ENCODE results near the gene CNTNAP5. TPM values are rescaled to one million over a fixed set of nuclear protein-coding genes. Genes with fewer than 3 reads are reported as not detected.

Gene CNTNAP5
- total RNA-seq, 1 donor from 2014 or later = not detected

- no peaks in the 10 kb centered on the region for H3F3A ChIP-seq (ENCODE audit: low read depth)
- H4K20me1 ChIP-seq (ENCODE audit: low read depth) = no peaks in the 10 kb centered on the region
- H3K4me3 Mint-ChIP-seq = no peak overlapping the region
- H3K27me3 Mint-ChIP-seq (ENCODE audit: insufficient read depth, low read depth) = peaks cover 2% of the 10 kb centered on the region
- no peaks in the 10 kb centered on the region for H3K36me3 ChIP-seq
- H3K36me3 Mint-ChIP-seq = no peaks in the 10 kb centered on the region
- no peaks in the 10 kb centered on the region for H3K4me1 ChIP-seq
- H2AFZ ChIP-seq (replicated peaks) = no peak overlapping the region
- H3K9ac ChIP-seq = no peak overlapping the region
- H3K27ac Mint-ChIP-seq = no peak overlapping the region
- H3K27me3 ChIP-seq = no peaks in the 10 kb centered on the region
- TF ChIP-seq EZH2 (IDR thresholded peaks at IDR 0.05) = no peak
- no peak for TF ChIP-seq CTCF (IDR thresholded peaks at IDR 0.05)
- no peak for TF ChIP-seq EZH2phosphoT487 (IDR thresholded peaks at IDR 0.05)
- no peaks in the 10 kb centered on the region for H3K9me3 Mint-ChIP-seq
- no peaks in the 10 kb centered on the region for H3K4me1 Mint-ChIP-seq
- H3K27ac ChIP-seq = no peak overlapping the region
- H3K79me2 ChIP-seq (ENCODE audit: low read depth) = no peaks in the 10 kb centered on the region
- H3K9me3 ChIP-seq (ENCODE audit: low read depth) = no peaks in the 10 kb centered on the region
- H3K4me3 ChIP-seq = no peak overlapping the region
- no peak for DNase-seq (ENCODE audit: low spot score)
- H3K4me2 ChIP-seq = no peak overlapping the region
Measured at GRCh38 chr2:124698979-124699565, 674.0 kb downstream of the CNTNAP5 start.

- no peak overlapping the region for H2AFZ ChIP-seq (replicated peaks)
- H3K4me2 ChIP-seq = no peak overlapping the region
- no peaks in the 10 kb centered on the region for H3K4me1 ChIP-seq
- H3K4me3 Mint-ChIP-seq = no peak overlapping the region
- DNase-seq (ENCODE audit: low spot score) = no peak
- no peaks in the 10 kb centered on the region for H3K9me3 Mint-ChIP-seq
- no peak overlapping the region for H3K27ac Mint-ChIP-seq
- no peaks in the 10 kb centered on the region for H4K20me1 ChIP-seq (ENCODE audit: low read depth)
- H3K4me1 Mint-ChIP-seq = no peaks in the 10 kb centered on the region
- H3K9me3 ChIP-seq (ENCODE audit: low read depth) = no peaks in the 10 kb centered on the region
- H3K36me3 ChIP-seq = no peaks in the 10 kb centered on the region
- no peaks in the 10 kb centered on the region for H3K79me2 ChIP-seq (ENCODE audit: low read depth)
- H3F3A ChIP-seq (ENCODE audit: low read depth) = no peaks in the 10 kb centered on the region
- H3K36me3 Mint-ChIP-seq = no peaks in the 10 kb centered on the region
- H3K27me3 ChIP-seq = no peaks in the 10 kb centered on the region
- H3K4me3 ChIP-seq = no peak overlapping the region
- no peak overlapping the region for H3K9ac ChIP-seq
- H3K27me3 Mint-ChIP-seq (ENCODE audit: insufficient read depth, low read depth) = peaks cover 2% of the 10 kb centered on the region
- no peak overlapping the region for H3K27ac ChIP-seq
- TF ChIP-seq CTCF (IDR thresholded peaks at IDR 0.05) (no peak), EZH2 (IDR thresholded peaks at IDR 0.05) (no peak), EZH2phosphoT487 (IDR thresholded peaks at IDR 0.05) (no peak)
Measured at GRCh38 chr2:124702777-124703176, 677.7 kb downstream of the CNTNAP5 start.

GRCh38 chr2:124704071-124704925 lies 679.2 kb downstream of the CNTNAP5 start:
- Histone ChIP-seq H2AFZ (replicated peaks) (no peak overlapping the region), H3K4me2 (no peak overlapping the region), H4K20me1 (ENCODE audit: low read depth) (no peaks in the 10 kb centered on the region), H3K9me3 (ENCODE audit: low read depth) (no peaks in the 10 kb centered on the region), H3K36me3 (no peaks in the 10 kb centered on the region), H3K4me1 (no peaks in the 10 kb centered on the region), H3K27me3 (no peaks in the 10 kb centered on the region), H3K27ac (no peak overlapping the region), H3F3A (ENCODE audit: low read depth) (no peaks in the 10 kb centered on the region), H3K79me2 (ENCODE audit: low read depth) (no peaks in the 10 kb centered on the region), H3K9ac (no peak overlapping the region), H3K4me3 (no peak overlapping the region)
- TF ChIP-seq EZH2 (IDR thresholded peaks at IDR 0.05) = no peak
- TF ChIP-seq EZH2phosphoT487 (IDR thresholded peaks at IDR 0.05) = no peak
- TF ChIP-seq CTCF (IDR thresholded peaks at IDR 0.05) = no peak
- H3K27me3 Mint-ChIP-seq (ENCODE audit: insufficient read depth, low read depth) = peaks cover 2% of the 10 kb centered on the region
- peak; percentile 4 for DNase-seq (ENCODE audit: low spot score)
- H3K36me3 Mint-ChIP-seq = no peaks in the 10 kb centered on the region
- no peak overlapping the region for H3K27ac Mint-ChIP-seq
- no peaks in the 10 kb centered on the region for H3K4me1 Mint-ChIP-seq
- no peaks in the 10 kb centered on the region for H3K9me3 Mint-ChIP-seq
- no peak overlapping the region for H3K4me3 Mint-ChIP-seq
